Endothelial cell of umbilical vein (primary cell): ENCODE measurements around the gene MSX2. TPM values are rescaled to one million over a fixed set of nuclear protein-coding genes. Genes with fewer than 3 reads are reported as not detected.

ENCODE experiments used
- BruUV-seq: library from RNA; stranded (reverse); fragments of 400-500 nt; replicated peaks from 2 replicates; lab custom pipeline; 2021; lab: Mats Ljungman, UMichigan
- CTCF ChIA-PET: fragments of 300-600, 350-600 bp; sonication (Branson Sonifier 250); formaldehyde crosslinking; loops from one replicate; lab custom pipeline; 2021; ENCODE audit warnings: antibody characterized with exemption, inconsistent platforms; lab: Charles Lee
- POLR2A ChIA-PET: fragments of 300-600, 350-600 bp; sonication (Branson Sonifier 250); formaldehyde crosslinking; loops from one replicate; lab custom pipeline; 2021; ENCODE audit warnings: antibody characterized with exemption, inconsistent platforms; lab: Charles Lee
- DNase-seq: peaks from one replicate; pipeline ENCODE4 v3.0.0-alpha.2; 2011; ENCODE audit warnings: low read depth, low spot score
- FAIRE-seq: peaks from 2 replicates; lab custom pipeline; 2011; peaks lifted over from hg19 to GRCh38; lab: Jason Lieb, UNC
- H2AFZ ChIP-seq: 2 replicates; pipeline ENCODE4 v1.6.0; 2012; ENCODE audit warnings: low read depth, low read length, control low read depth, inconsistent platforms
- H3K27ac ChIP-seq: 2 replicates; pipeline ENCODE4 v1.5.1; 2011; ENCODE audit warnings: low read depth, mild to moderate bottlenecking, control low read depth, low read length, moderate library complexity; ENCODE audit not compliant: insufficient read depth
- H3K27me3 ChIP-seq, 2 experiments: 2 replicates each; pipeline versions ENCODE4 v1.6.0 to v1.6.1; 2011; ENCODE audit warnings: low read length in 2 of 2, mixed read lengths in 1 of 2; ENCODE audit not compliant: control insufficient read depth in 2 of 2, insufficient read depth in 2 of 2
- H3K36me3 ChIP-seq, 2 experiments: 2 replicates in 1 of 2; 3 replicates in 1 of 2; pipeline ENCODE4 v1.5.1; 2011; ENCODE audit warnings: low read length in 2 of 2, mild to moderate bottlenecking in 1 of 2, moderate library complexity in 1 of 2; ENCODE audit not compliant: control insufficient read depth in 2 of 2, insufficient read depth in 2 of 2; ENCODE audit errors: extremely low read depth in 1 of 2
- H3K4me1 ChIP-seq: 3 replicates; pipeline ENCODE4 v1.5.1; 2011; ENCODE audit warnings: mild to moderate bottlenecking, low read length; ENCODE audit not compliant: control insufficient read depth, insufficient read depth; ENCODE audit errors: extremely low read depth
- H3K4me2 ChIP-seq: 2 replicates; pipeline ENCODE4 v1.6.1; 2011; ENCODE audit warnings: low read length, control low read depth, mixed read lengths; ENCODE audit not compliant: insufficient read depth
- H3K4me3 ChIP-seq, 3 experiments: fragments of 200-600 bp in 1 of 3; sonication (generic), shearing (Covaris generic) in 1 of 3; replicated peaks in 1 of 3; 2 replicates each; pipeline ENCODE4 v1.5.1; 2011 to 2016; ENCODE audit warnings: control low read depth in 3 of 3, low read length in 3 of 3, mild to moderate bottlenecking in 2 of 3, inconsistent platforms in 1 of 3, low read depth in 1 of 3, moderate library complexity in 1 of 3; ENCODE audit not compliant: insufficient read depth in 1 of 3
- H3K79me2 ChIP-seq: 2 replicates; pipeline ENCODE4 v1.6.0; 2012; ENCODE audit warnings: low read length, inconsistent platforms; ENCODE audit not compliant: control insufficient read depth, insufficient read depth
- H3K9ac ChIP-seq: replicated peaks from 2 replicates; pipeline ENCODE3; 2011; ENCODE audit warnings: low read length, control low read depth; ENCODE audit not compliant: insufficient read depth; ENCODE audit errors: extremely low read depth
- H3K9me1 ChIP-seq: replicated peaks from 3 replicates; pipeline ENCODE4 v1.6.0; 2011; ENCODE audit warnings: mild to moderate bottlenecking, low read length; ENCODE audit not compliant: control insufficient read depth, insufficient read depth; ENCODE audit errors: extremely low read depth
- H3K9me3 ChIP-seq: replicated peaks from 2 replicates; pipeline ENCODE4 v1.5.1; 2012; ENCODE audit warnings: low read length, inconsistent platforms; ENCODE audit not compliant: control insufficient read depth, insufficient read depth
- H4K20me1 ChIP-seq: replicated peaks from 2 replicates; pipeline ENCODE3; 2011; ENCODE audit warnings: mild to moderate bottlenecking, low read length; ENCODE audit not compliant: control insufficient read depth, insufficient read depth; ENCODE audit errors: extremely low read depth
- CTCF ChIP-seq, 2 donors: IDR thresholded peaks; 1 replicate in 1 of 2; 2 replicates in 1 of 2; pipeline ENCODE4 v1.5.1; 2011; ENCODE audit warnings: low read length in 2 of 2, mild to moderate bottlenecking in 2 of 2, moderate library complexity in 2 of 2, control low read depth in 1 of 2, inconsistent platforms in 1 of 2, low read depth in 1 of 2; ENCODE audit not compliant: insufficient read depth in 1 of 2; ENCODE audit errors: extremely low read depth in 1 of 2
- EZH2 ChIP-seq: IDR thresholded peaks from 2 replicates; pipeline ENCODE4 v1.6.1; 2012; ENCODE audit warnings: borderline replicate concordance, low read depth, mild to moderate bottlenecking, moderate library complexity, low read length, inconsistent platforms; ENCODE audit not compliant: severe bottlenecking
- FOS ChIP-seq: IDR thresholded peaks from 2 replicates; pipeline ENCODE4 v1.6.1; 2011; ENCODE audit warnings: mild to moderate bottlenecking, low read length, moderate library complexity, borderline replicate concordance; ENCODE audit not compliant: insufficient read depth
- GATA2 ChIP-seq: IDR thresholded peaks from 2 replicates; pipeline ENCODE4 v1.7.0; 2011; ENCODE audit warnings: low read depth, mild to moderate bottlenecking, moderate library complexity, mixed read lengths, low read length; ENCODE audit not compliant: insufficient read length, insufficient read depth
- JUN ChIP-seq: IDR thresholded peaks from 2 replicates; pipeline ENCODE4 v1.6.1; 2011; ENCODE audit warnings: borderline replicate concordance, low read depth; ENCODE audit not compliant: insufficient read length, insufficient read depth
- MAX ChIP-seq: IDR thresholded peaks from 2 replicates; pipeline ENCODE4 v1.6.1; 2011; ENCODE audit not compliant: insufficient read depth, insufficient read length
- MYC ChIP-seq: IDR thresholded peaks from one replicate; pipeline ENCODE4 v1.6.1; 2011; ENCODE audit warnings: mild to moderate bottlenecking, low read depth, low read length
- POLR2A ChIP-seq: IDR thresholded peaks from 2 replicates; pipeline ENCODE4 v1.6.1; 2012; ENCODE audit warnings: low read depth, mild to moderate bottlenecking, control low read depth, low read length
- POLR2AphosphoS5 ChIP-seq: IDR thresholded peaks from 2 replicates; pipeline ENCODE4 v1.6.1; 2012; ENCODE audit warnings: low read depth, mild to moderate bottlenecking, control low read depth, low read length, moderate library complexity; ENCODE audit not compliant: insufficient read depth
- dilution Hi-C: fragments of 300-500 bp; cut with MboI; formaldehyde crosslinking; loops from one replicate; pipeline ENCODE4 v1.15.0; 2019; ENCODE audit warnings: low sequenced_read_pairs; ENCODE audit not compliant: extremely low pct_ligation_motif_present
- intact Hi-C: fragments of 100-400 bp; cut with micrococcal nuclease; formaldehyde crosslinking; loops from one replicate; pipeline ENCODE4 v1.10.0; 2022
- polyA plus RNA-seq, 4 experiments: library from polyadenylated mRNA; depleted of rRNA in 3 of 4; stranded (reverse) in 3 of 4; unstranded in 1 of 4; fragments of >200 nt; gene quantifications; 2 replicates each; pipeline versions ENCODE4 v1.2.1 to v1.2.3, GENCODE V29; 2011 to 2012; ENCODE audit warnings: missing spikeins in 1 of 4
- total RNA-seq: library from RNA; stranded (reverse); gene quantifications from 2 replicates; pipeline ENCODE4 v1.2.3, GENCODE V29; 2021

The MSX2 gene
- total and polyA plus RNA-seq, 2 donors (not counting 3 experiments of a cell fraction or from before 2014, with no cell fraction given), result not detected

- H3K4me1 ChIP-seq, result no peaks in the 10 kb centered on the region
- no peaks in the 10 kb centered on the region for H3K9me1 ChIP-seq
- H3K36me3 ChIP-seq, result no peaks in the 10 kb centered on the region
- ChIA-PET POLR2A (no interaction called here), CTCF (no interaction called here)
- H3K4me3 ChIP-seq, result no peak overlapping the region
- H2AFZ ChIP-seq, result no peak overlapping the region
- no peaks in the 10 kb centered on the region for H4K20me1 ChIP-seq
- H3K4me2 ChIP-seq, result no peak overlapping the region
- dilution Hi-C loops (no loop called here), intact Hi-C loops (no loop called here)
- H3K27ac ChIP-seq, result no peak overlapping the region
- no peak for TF ChIP-seq JUN
- TF ChIP-seq POLR2A, result no peak
- TF ChIP-seq CTCF (IDR thresholded peaks at IDR 0.05; ENCODE audit: extremely low read depth in 1 of 2, insufficient read depth in 1 of 2, low read depth in 1 of 2, low read length in 2 of 2), result no peak
- no peak for TF ChIP-seq EZH2
- TF ChIP-seq MYC, result no peak
- TF ChIP-seq GATA2, result no peak
- TF ChIP-seq POLR2AphosphoS5, result no peak
- no peak for TF ChIP-seq MAX
- no peak for TF ChIP-seq FOS
- H3K9ac ChIP-seq, result no peak overlapping the region
- H3K27me3 ChIP-seq, result no peaks in the 10 kb centered on the region
- FAIRE-seq (no peak), DNase-seq (no peak)
- BruUV-seq, result no TSS peak
- H3K9me3 ChIP-seq, result no peaks in the 10 kb centered on the region
- H3K79me2 ChIP-seq, result no peaks in the 10 kb centered on the region
These were observed 36.9 kb upstream of the MSX2 start for GRCh38 chr5:174687503-174687902.
